IPS DF 19.7 (cell line): Measurements from ENCODE around the gene CLDN2.
"Not testable (repeated sequence)": the region's sequence is repeated elsewhere in the genome, so short reads cannot be mapped to it uniquely, and the experiment has no call there.

Source experiments
- DNase-seq: peaks from one replicate; pipeline ENCODE4 v3.0.0-alpha.2; 2013; ENCODE audit warnings: low read depth, low spot score

Gene CLDN2

DNA sequence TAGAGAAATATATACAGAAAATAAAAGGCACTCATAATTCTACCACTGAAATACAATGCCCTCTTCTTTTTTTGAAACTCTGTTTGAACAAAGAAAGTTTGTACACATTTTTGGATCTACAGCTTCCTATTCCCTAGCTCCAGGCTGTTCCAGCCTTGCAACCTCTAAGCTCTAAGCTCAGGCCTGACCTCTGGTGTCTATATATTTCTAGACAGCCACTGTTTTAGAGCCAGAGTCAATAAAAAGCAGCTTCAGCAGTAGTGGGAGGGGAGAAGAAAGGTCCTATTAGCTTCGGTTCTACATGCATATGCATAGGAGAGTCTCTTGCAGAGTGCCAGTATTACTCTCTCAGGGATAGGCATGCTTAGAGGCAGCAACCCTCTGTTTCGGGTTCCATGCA is 39.7 kb downstream of the CLDN2 start:
- DNase-seq: no peak

DNA sequence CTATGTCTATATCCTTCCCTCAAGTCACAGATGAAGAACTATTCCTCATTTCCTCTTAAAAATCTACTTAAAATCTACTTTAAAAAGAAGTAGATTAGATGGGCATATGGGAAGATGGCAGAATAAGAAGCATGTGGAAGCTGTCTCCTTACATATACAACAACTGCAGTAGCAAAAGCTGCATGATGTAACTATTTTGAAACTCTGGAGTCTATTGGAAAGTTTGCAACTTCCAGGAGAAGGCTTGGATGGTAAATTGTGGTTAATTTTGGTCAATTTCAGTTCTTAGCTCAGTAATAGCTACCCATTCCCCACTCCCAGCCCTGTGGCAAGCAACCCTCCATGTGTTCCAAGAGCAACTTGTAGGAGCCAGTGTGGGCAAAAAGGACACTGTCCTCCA is 42.9 kb downstream of the CLDN2 start:
- no peak for DNase-seq

DNA sequence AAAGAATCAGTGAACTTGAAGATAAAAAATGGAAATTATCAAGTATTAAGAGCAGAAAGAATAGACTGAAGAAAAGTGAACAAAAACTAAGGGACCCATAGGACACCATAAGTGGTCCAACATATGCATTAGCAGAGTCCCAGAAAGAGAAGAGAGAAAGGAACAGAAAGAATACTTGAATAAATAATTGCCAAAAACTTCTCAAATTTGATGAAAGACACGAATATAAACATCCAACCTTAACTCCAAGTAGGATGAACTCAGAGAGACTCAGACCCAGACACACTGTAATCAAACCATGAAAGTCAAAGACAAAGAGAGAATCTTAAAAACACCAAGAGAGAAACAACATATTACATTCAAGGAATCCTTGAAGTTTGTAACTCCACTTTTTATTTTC is 44.1 kb downstream of the CLDN2 start:
- DNase-seq: no peak

DNA sequence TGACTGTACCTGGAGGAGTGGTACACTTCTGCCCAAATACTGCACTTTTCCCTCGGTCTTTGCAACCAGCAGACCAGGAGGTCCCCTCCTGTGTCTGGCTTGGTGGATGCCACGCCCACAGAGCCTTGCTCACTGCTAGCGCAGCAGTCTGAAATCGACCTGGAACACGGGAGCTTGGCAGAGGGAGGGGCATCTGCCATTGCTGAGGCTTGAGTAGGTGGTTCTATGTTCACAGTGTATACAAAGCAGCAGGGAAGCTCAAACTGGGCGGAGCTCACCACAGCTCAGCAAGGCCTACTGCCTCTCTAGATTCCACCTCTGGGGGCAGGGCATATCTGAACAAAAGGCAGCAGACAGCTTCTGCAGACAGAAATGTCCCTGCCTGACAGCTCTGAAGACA is 46.3 kb downstream of the CLDN2 start:
- DNase-seq: not testable (repeated sequence)

DNA sequence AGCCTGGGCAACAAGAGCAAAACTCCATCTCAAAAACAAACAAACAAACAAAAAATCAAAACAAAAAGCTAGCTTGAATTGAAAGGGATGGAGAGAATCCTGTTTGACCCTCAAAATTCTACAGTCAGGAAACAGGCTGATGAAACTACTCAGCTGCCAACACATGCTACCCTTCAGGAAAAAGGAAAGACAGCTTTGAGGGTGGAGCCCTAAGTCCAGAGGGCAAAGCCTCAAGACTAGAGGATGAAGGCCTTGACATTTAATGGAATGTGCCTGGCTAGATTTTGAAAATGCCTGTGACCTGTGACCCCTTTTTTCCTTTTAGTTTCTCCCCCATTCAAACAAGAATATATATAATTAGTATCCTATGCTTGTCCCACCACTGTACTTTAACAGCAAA is 52.7 kb downstream of the CLDN2 start:
- DNase-seq: no peak

DNA sequence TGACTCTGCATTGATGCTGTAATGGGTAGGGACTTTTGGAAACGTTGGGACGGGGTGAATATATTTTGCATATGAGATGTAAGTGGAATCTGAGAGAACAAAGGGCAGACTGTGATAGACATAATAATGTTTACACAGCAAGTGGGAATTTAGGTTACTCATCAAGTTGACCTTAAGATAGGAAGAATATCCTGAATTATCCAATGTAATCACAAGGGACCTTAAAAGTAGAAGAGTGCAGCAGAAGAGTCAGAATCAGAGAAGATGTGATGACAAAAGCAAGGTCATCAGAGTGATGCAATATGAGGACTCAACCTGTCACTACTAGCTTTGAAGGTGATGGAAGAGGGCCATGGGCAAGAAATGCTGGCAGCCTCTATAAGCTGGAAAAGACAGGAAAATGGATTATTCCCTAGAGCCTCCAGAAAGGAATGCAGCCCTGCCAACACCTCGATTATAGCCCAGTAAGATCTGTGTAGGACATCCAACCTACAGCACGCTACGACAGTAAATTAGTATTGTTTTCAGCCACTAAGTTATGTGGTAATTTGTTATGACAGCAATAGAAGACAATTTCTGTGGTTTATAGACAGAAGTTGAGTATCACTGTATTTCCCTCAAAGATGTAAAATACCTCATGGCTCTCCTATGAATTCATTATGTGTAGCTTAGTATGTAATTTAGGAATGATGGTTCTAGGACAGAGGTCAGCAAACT is 53.4 kb downstream of the CLDN2 start:
- DNase-seq: no peak

DNA sequence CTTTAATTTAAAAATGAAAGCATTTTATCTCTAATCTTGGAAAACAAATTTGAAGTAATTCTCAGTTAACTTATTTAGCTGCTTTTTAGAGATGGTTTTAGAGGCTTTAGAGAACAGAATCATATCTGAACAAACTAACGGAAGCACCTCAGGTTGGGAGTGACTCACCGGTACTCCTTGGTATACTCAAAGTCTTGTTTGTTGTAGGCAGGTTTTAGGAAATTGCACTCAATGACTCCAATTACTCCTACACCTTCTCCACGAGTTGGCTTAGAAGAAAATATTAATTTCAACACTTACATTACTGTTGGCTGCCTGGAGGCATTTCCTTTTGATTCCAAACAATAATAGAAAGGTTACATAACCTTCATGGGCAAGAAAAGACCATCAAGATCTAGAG is 56.2 kb downstream of the CLDN2 start:
- DNase-seq: no peak
